ENCODE results near the gene MEIS2.

- TF ChIP-seq POLR2AphosphoS5 (IDR thresholded peaks at IDR 0.05; ENCODE audit: low read depth) (no peak), CTCF (IDR thresholded peaks at IDR 0.05; ENCODE audit: insufficient read depth, low read length) (no peak)
Measured at GRCh38 chr15:37086521-37086920, 13.8 kb downstream of the MEIS2 start.
